HG03045 (cell line): Measurements from ENCODE around the gene UBE2M.
"Not testable (repeated sequence)": the region's sequence is repeated elsewhere in the genome, so short reads cannot be mapped to it uniquely, and the experiment has no call there.

Experiments used
- ATAC-seq: cut with Tn5 transposase; IDR thresholded peaks from one replicate; pipeline ENCODE4 v1.9.1; 2021; ENCODE audit warnings: mild to moderate bottlenecking, moderate library complexity; ENCODE audit not compliant: unreplicated experiment

UBE2M gene

GRCh38 chr19:58513694-58514563, 44.5 kb downstream of the UBE2M start:
- ATAC-seq, result peak; percentile 64

GRCh38 chr19:58513213-58513693, 45.2 kb downstream of the UBE2M start:
- no peak for ATAC-seq

GRCh38 chr19:58511353-58512208, 46.8 kb downstream of the UBE2M start, which contains the start of gene SLC27A5:
Gene SLC27A5 (minus strand): TSS chr19:58511992. CDS start chr19:58511955, 37 bp downstream.
- ATAC-seq, result no peak

GRCh38 chr19:58510084-58510862, 48.1 kb downstream of the UBE2M start:
- no peak for ATAC-seq

GRCh38 chr19:58509731-58510083, 48.7 kb downstream of the UBE2M start:
- ATAC-seq, result no peak

- not testable (repeated sequence) for ATAC-seq
Measured at GRCh38 chr19:58507602-58508223, 50.7 kb downstream of the UBE2M start.
